ENCODE measurements around the gene ZSWIM8.

DNA sequence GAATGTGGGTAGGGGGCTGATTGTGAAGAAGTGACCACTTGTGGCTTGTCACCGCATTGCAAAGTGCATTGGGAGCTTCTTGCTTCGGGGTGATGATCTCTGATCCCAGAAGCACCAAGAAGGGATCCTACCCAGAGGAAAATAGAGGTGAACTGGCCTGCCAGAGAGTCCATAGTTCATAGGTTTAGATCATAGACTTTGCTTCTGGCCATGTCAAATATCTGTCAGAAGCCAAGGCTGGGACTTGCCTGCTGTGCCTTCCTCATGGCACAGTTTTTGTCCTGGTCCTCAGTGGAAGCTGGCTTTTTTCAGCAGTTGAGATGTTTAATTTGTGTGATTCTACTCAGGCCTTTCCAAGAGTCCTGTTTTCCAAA, 1.1 kb downstream of the ZSWIM8 start:
- TF ChIP-seq ZFP41 (tag by site-specific recombination; IDR thresholded peaks at IDR 0.05; ENCODE audit: borderline replicate concordance) (no peak), ZNF747 (tag by site-specific recombination; IDR thresholded peaks at IDR 0.05) (no peak)
- TF ChIP-seq, protein P1, sequence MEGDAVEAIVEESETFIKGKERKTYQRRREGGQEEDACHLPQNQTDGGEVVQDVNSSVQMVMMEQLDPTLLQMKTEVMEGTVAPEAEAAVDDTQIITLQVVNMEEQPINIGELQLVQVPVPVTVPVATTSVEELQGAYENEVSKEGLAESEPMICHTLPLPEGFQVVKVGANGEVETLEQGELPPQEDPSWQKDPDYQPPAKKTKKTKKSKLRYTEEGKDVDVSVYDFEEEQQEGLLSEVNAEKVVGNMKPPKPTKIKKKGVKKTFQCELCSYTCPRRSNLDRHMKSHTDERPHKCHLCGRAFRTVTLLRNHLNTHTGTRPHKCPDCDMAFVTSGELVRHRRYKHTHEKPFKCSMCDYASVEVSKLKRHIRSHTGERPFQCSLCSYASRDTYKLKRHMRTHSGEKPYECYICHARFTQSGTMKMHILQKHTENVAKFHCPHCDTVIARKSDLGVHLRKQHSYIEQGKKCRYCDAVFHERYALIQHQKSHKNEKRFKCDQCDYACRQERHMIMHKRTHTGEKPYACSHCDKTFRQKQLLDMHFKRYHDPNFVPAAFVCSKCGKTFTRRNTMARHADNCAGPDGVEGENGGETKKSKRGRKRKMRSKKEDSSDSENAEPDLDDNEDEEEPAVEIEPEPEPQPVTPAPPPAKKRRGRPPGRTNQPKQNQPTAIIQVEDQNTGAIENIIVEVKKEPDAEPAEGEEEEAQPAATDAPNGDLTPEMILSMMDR (tag by site-specific recombination; IDR thresholded peaks at IDR 0.05), result no peak

All from HEK293 (cell line).